Fibroblast of the conjunctiva (primary cell): ENCODE data around the gene SCN2B.

Source experiments
- DNase-seq: peaks from one replicate; pipeline ENCODE4 v3.0.0-alpha.2; 2010; ENCODE audit warnings: low read depth

SCN2B gene

GRCh38 chr11:118153976-118154375, 22.5 kb downstream of the SCN2B start:
- no peak for DNase-seq

- DNase-seq: no peak
Observed at GRCh38 chr11:118153516-118153915, 22.9 kb downstream of the SCN2B start.

GRCh38 chr11:118152552-118153471, 23.6 kb downstream of the SCN2B start, which contains the start of gene SCN4B:
TSS of gene SCN4B (minus strand) at chr11:118152823. CDS start at chr11:118152673, 150 bp downstream.
- peak; percentile 21 for DNase-seq

DNA sequence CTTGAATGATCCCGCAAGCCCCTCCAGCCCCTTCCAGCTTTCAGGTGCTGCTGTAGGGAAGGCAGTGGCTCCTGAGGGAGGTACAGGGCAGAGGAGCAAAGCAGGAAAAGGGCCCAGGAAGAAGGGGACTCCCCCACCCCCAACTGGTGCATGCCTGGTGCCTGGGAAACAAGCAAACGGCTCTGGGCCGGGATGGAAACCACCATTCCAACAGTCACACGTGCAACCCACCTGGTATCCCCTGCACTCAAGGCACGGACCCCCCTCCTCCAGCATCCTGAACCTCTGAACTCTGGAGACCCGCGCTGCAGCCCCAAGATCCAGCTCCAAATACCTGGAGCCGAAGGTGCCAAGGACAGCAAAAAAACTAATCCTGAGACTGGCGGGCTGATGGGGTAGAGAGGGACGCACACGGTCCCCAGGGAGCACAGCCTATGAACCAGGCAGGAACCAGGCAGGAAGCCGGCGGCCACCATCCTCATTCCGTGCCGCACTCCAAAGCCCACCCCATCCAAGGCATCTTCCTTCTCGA, 24.4 kb downstream of the SCN2B start:
- DNase-seq: no peak

DNA sequence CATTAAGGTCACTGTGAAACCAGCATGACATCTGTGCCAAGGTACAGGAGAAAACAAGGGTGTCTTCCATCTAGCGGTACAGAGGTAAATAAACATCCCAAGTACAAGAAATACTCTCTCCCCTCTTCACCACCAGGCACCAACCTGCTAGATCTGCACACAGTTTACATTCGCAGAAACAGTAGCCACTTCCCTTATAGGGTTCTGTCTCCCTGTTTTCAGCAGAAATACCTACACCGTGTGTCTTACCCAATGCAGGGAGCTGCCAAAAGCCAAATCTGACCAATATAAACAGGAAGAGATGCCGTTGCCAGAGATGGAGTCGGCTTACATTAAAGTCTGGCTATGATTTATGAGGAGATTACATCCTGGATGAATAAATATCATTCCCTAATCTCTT, 25.0 kb downstream of the SCN2B start:
- DNase-seq: no peak

GRCh38 chr11:118149493-118149892, 26.9 kb downstream of the SCN2B start:
- DNase-seq: no peak

- DNase-seq: no peak
Observed at GRCh38 chr11:118148856-118149255, 27.6 kb downstream of the SCN2B start.

DNA sequence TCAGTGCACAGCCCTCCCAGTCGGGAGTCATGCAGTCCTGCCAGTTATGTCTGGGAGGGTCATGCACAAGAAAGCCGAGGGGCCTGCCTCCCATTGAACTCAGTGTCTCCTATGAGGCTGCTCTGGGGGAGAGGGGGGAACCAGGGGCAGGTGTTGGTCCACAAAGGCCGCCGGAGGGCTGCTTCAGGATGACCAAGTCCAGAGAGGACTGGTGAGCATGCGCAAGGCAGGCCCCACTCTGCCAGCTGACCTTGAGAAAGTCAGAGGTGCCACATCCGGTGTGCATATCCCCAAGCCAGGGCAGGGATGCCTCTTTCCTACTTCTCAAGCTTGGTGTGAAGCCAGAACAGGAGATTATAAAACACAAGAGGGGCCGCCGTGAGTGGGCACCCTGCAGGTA, 28.2 kb downstream of the SCN2B start:
- DNase-seq: no peak

- DNase-seq: no peak
Observed at GRCh38 chr11:118147502-118147901, 28.9 kb downstream of the SCN2B start.

GRCh38 chr11:118146554-118146953, 29.9 kb downstream of the SCN2B start:
- no peak for DNase-seq

GRCh38 chr11:118145285-118146227, 30.9 kb downstream of the SCN2B start:
- peak; percentile 21 for DNase-seq

DNA sequence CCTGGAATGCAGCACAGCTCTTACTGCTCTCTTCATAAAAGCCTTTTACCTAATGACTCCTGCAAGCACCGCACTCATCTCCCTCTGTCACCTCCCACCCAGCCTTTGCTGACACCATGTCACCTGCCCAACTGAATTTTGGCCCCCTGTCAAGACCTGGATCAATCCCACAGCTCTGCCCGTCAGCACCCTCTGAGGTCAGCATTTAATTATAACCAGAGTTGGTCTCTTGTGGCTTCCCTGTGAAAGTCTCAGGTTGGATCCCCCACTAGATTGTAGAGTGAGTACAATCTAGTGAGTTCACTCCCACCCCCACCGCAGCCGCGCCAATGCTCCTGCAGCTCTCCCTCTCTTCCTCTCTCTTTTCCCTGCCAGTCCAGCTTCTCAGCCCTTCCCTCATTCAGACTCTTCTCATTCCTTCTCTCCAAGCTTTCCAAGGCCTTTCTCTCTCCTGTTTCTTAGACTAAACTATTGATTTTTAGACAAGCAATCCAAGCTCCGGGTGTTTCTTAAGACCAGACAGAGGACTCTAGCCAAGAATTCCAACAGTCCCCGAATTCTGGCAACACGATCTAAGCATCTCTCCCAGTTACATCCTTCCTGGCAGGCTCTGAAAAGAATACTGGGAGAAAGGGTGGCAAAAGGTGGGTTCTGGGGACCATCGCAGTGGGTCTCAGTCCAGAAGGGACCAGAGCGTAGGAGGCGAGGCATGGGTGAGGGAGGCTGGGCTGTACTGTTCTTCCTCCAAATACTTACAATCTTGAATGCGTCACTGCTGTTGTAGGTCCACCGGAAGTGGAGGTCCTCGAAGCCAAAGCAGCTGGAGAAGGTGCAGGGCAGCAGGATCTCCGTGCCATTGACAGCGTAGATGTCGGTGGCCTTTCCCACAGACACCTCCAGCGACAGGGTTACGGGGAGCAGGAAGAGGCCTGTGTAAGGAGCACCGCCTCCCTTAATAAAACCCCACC, 31.9 kb downstream of the SCN2B start:
- no peak for DNase-seq

DNA sequence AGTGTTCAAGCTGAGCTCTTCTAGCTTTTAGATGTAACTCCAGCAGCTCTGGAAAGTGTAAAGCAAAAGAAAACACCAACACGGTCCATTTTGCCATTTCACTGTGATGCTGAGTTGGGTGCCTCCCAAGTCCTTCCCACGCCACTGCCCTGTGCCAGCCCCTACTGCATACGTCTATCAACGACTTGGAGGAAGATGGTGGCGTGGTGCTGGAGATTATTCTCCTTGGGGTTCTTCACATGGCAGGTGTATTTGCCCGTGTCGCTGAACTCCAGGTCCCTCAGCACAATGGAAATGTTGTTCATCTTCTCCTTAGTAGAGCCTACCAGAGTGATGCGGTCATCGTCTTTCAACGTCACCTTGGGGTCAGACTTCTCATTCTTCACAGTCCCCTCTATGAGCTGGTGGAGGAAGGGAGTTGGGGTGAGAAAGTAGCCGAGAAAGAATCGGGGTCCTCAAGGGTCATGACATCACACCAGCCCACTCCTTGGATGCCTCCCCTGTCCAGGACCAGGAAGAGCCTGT, 32.7 kb downstream of the SCN2B start:
- DNase-seq: no peak

- DNase-seq: no peak
Observed at GRCh38 chr11:118142809-118143208, 33.6 kb downstream of the SCN2B start.

DNA sequence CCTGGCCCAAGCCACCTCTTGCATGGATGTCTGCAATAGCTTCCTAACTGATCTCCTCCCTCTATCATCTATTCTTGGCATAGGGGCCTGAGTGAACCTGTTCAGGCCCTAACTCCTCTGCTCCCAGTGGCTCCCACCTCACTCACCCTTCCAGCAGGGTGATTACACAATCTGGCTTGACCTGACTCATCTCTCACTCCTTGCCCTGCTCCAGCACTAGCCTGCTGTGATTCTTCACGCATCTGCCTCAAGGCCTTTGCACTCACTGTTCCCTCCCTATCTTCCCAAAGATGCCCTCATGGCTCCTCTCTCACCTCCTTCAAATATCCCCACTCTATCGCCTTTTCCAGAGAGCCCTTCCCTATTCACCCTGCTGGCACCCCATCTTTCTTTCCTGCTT, 34.4 kb downstream of the SCN2B start:
- no peak for DNase-seq

DNA sequence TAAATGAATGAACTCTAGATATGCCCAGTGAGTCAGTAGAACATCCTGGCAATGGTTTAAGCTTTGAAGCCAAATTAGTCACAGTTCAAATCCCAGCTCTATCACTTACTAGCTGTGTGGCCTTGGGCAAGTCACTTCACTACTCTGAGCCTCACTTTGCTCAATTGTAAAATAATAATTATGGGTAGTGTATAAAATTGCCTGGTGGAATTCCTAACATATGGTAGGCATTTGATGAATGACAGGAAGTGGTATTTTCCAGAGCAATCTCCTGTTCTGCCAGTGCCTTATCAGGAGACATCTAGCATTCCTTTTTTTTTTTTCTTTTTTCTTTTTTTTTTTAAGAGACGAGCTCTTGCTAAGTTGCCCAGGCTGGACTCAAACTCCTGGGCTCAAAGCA, 36.9 kb downstream of the SCN2B start:
- DNase-seq: no peak

- no peak for DNase-seq
Observed at GRCh38 chr11:118138839-118139420, 37.5 kb downstream of the SCN2B start.

DNA sequence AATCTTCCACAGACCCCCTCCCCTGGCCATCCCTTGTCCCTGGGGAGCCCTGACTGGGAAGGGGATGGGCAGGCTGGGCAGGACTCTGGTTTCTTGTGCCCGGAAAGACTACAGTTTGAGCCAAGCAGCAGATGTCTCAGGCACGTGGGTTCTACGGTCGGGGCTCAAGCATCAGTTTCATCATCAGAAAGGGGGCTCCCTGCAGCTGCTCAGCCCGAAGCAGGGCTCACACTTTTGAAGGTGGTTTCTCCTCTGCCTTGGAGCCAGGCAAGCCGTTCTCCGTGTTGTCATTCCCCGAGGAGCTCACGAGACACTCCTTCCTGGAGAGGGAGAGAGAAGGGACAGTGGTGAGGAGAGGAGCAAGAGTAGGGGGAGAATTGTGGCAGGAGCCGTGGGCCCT, 39.6 kb downstream of the SCN2B start:
- no peak for DNase-seq

DNA sequence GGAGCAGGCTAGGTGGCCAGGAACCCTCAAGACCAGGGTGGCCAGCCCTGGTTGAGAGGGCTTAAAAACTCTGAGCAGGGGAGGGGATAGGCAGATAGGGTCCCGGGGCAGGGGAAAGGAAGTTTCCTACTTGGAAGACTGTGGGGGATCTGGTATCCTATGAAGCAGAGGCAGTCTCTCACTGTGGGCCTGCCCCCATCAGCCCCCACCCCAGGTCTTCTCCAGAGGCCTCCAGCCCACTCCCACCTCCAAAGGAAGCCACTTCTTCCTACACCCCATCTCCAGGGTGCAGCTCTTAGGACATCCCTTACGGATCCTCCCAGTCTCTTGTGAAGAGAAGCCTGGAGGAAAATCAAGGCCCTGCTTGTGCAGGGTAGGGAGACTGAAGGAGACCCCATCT, 40.1 kb downstream of the SCN2B start:
- no peak for DNase-seq

- no peak for DNase-seq
Observed at GRCh38 chr11:118135796-118136165, 40.7 kb downstream of the SCN2B start.
